Panc1 (cell line): ENCODE data around the gene NADK2. TPM values are rescaled to one million over a fixed set of nuclear protein-coding genes. Genes with fewer than 3 reads are reported as not detected.

Source experiments
- ATAC-seq: fragments of 200-7000 bp; cut with Tn5 transposase; 2 replicates; pipeline ENCODE4 v1.9.1; 2020; ENCODE audit warnings: mild to moderate bottlenecking, moderate library complexity
- BruUV-seq: library from RNA; stranded (reverse); fragments of 400-500 nt; replicated peaks from 2 replicates; lab custom pipeline; 2021; lab: Mats Ljungman, UMichigan
- CTCF ChIA-PET: fragments of 300-600 bp; sonication (Branson Sonifier 250); formaldehyde crosslinking; loops from one replicate; lab custom pipeline; 2022; ENCODE audit warnings: antibody characterized with exemption; lab: Charles Lee
- POLR2A ChIA-PET: fragments of 300-600 bp; sonication (Branson Sonifier 250); formaldehyde crosslinking; loops from one replicate; lab custom pipeline; 2022; ENCODE audit warnings: antibody characterized with exemption; lab: Charles Lee
- DNase-seq: peaks from one replicate; pipeline ENCODE4 v3.0.0-alpha.2; 2010; ENCODE audit warnings: low read depth, low spot score
- H3K27ac ChIP-seq: 2 replicates; pipeline ENCODE4 v1.5.1; 2011; ENCODE audit warnings: mild to moderate bottlenecking, low read length, inconsistent platforms
- H3K27me3 ChIP-seq: fragments of 200-500 bp; sonication (Bioruptor generic); 2 replicates; pipeline ENCODE4 v1.6.0; 2014; ENCODE audit warnings: low read length, inconsistent platforms; ENCODE audit not compliant: control insufficient read depth, insufficient read depth
- H3K36me3 ChIP-seq: fragments of 200-500 bp; sonication (Bioruptor generic); 2 replicates; pipeline ENCODE4 v1.5.1; 2014; ENCODE audit warnings: inconsistent platforms, mild to moderate bottlenecking, low read length, moderate library complexity; ENCODE audit not compliant: control insufficient read depth, insufficient read depth
- H3K4me1 ChIP-seq: 2 replicates; pipeline ENCODE4 v1.5.1; 2011; ENCODE audit warnings: inconsistent platforms, mild to moderate bottlenecking, low read length, moderate library complexity; ENCODE audit not compliant: control insufficient read depth, insufficient read depth
- H3K4me3 ChIP-seq, 2 experiments: 2 replicates each; pipeline ENCODE4 v1.5.1; 2011 to 2012; ENCODE audit warnings: low read depth in 2 of 2, low read length in 2 of 2, mild to moderate bottlenecking in 2 of 2, inconsistent platforms in 1 of 2, moderate library complexity in 1 of 2
- H3K9me3 ChIP-seq: fragments of 200-500 bp; sonication (Bioruptor generic); 2 replicates; pipeline ENCODE4 v1.5.1; 2014; ENCODE audit warnings: low read depth, mild to moderate bottlenecking, inconsistent platforms, low read length, moderate library complexity; ENCODE audit not compliant: control insufficient read depth, insufficient read depth
- POLR2AphosphoS5 ChIP-seq: IDR thresholded peaks from 2 replicates; pipeline ENCODE4 v1.6.1; 2012; ENCODE audit warnings: mild to moderate bottlenecking, low read depth, low read length, moderate library complexity
- SIN3A ChIP-seq: IDR thresholded peaks from 2 replicates; pipeline ENCODE4 v1.6.1; 2012; ENCODE audit warnings: low read depth, mild to moderate bottlenecking, low read length, moderate library complexity, borderline replicate concordance; ENCODE audit not compliant: insufficient read depth
- TCF7L2 ChIP-seq: IDR thresholded peaks from 2 replicates; pipeline ENCODE4 v1.6.1; 2011; ENCODE audit warnings: mild to moderate bottlenecking, low read depth, low read length, inconsistent platforms
- in situ Hi-C: cut with HindIII; loops from 2 replicates; pipeline ENCODE4 v1.10.0; 2016; ENCODE audit warnings: low sequenced_read_pairs, low pct_unique_long_range_greater_than_20kb
- intact Hi-C: fragments of 100-400 bp; cut with micrococcal nuclease; formaldehyde crosslinking; loops from one replicate; pipeline ENCODE4 v1.10.0; 2022; ENCODE audit not compliant: unreplicated experiment
- total RNA-seq: library from RNA; stranded (reverse); gene quantifications from one replicate; pipeline ENCODE4 v1.2.1, GENCODE V29; 2021; ENCODE audit not compliant: unreplicated experiment
- TF ChIP-seq, protein P1 (sequence below): fragments of 450-650 bp; IDR thresholded peaks from 2 replicates; pipeline ENCODE4 v1.5.1; 2017; ENCODE audit warnings: mild to moderate bottlenecking
- TF ChIP-seq, protein P2 (sequence below), 2 experiments: IDR thresholded peaks; 2 replicates each; pipeline ENCODE4 v1.6.1; 2011 to 2012; ENCODE audit warnings: low read depth in 2 of 2, control low read depth in 1 of 2, low read length in 1 of 2, mild to moderate bottlenecking in 1 of 2, moderate library complexity in 1 of 2; ENCODE audit not compliant: insufficient read depth in 1 of 2

NADK2 gene
- total RNA-seq, 1 experiment from 2014 or later = 22.5 TPM

DNA sequence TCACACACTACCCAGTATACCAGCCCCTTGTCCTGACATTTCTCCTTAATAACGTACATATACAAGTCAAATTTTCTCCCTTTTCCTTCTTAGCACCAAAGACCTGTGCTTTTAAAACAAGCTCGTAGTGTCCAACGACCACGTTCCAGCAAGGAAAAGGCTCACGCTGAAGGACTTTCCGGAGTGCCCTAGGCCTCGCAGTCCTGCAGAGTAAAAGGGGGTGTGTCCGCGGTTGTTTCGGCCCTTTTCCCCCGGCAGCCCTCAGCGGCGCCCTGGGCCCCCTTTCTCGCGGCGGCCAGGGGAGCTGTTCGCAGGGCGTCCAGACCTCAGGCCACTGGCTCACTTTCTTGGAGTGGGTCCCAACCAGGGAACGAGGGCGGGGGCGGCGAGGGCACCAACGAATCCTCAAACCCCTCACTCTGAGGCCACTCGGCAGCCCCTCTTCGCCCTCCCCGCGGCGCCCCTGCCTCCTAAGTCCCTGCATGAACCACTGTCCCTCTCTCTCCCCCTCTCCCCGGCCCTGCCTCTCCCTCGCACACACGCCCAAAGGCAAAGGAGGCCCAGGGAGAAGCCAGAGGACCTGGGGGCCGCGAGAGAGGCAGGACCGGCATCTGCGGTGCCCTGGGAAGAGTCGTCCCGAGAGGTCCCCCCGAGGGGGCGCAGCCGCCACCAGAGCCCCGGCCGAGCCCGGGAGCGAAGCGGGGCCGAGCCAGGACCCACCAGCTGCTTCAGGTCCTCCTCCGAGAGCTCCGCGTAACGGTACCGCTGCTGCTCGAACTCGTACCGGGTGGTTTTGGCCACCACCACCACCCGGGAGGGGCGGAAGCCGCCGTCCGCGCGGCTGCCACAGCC lies 720 bp downstream of the NADK2 start:
- no peaks in the 10 kb centered on the region for H3K27me3 ChIP-seq
- peak overlapping the region; percentile 80 for H3K27ac ChIP-seq
- ChIA-PET POLR2A (interaction anchor here (1.0 kb wide), 1 partner anchor 24 kb away, joined by 6 read pairs; no protein-coding TSS in a partner anchor), CTCF (interaction anchor here (0.9 kb wide), 1 partner anchor 64 kb away, joined by 3 read pairs; no protein-coding TSS in a partner anchor)
- TF ChIP-seq TCF7L2 = no peak
- TF ChIP-seq SIN3A = no peak
- H3K4me3 ChIP-seq = peak overlapping the region; percentile 79
- H3K36me3 ChIP-seq = no peaks in the 10 kb centered on the region; the same call in 1 of the 2 replicates
- intact Hi-C loops = no loop called here
- no peaks in the 10 kb centered on the region for H3K9me3 ChIP-seq
- DNase-seq (no peak), ATAC-seq (peak; percentile 60)
- no TSS peak for BruUV-seq
- in situ Hi-C loops = no loop called here
- H3K4me1 ChIP-seq = peaks cover 25% of the 10 kb centered on the region

DNA sequence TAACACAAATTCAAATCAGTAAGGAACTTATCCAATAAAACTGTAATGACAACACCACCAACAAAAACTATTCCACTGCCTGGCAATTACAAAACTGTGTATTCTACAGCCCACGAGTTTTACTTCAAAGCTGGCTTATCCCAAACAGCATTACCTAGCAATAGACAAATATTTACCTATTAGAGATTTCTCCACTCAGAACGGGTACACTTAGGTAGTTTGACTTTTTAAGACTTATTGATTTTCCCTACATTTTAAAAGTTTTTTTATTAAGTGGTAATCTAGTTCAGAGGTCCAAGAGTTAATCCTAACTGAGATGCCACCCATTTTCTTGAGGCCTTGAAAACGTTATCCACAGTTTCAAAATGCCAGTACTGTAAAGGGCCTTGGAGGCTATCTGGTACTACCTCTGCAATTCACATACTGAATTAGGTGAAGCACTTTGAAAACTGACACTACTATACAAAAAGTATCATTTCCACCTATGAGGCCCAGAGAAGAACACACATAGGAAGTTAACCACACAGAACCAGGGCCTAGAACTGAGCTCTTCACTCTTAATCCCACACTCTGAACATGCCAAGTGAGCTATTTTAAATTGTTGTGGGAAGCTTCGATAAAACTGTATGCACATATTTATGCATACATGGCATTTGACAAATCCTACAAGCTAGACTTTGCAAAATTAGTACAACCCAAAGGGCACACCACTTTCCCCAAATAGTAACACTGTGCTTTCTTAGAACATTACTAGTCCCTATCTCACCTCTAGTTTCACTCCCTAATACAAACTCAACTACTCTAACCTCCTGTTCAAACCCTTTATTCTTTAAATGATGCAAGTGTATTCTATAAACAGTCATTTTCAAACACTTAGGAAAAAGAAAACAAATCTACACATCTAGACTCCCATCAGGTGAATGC lies 2.1 kb downstream of the NADK2 start:
- H3K4me3 ChIP-seq = peak overlapping the region; percentile 79; a peak in 3 of 4 replicates
- H3K9me3 ChIP-seq = no peaks in the 10 kb centered on the region
- TSS peak; percentile 81 for BruUV-seq
- DNase-seq (no peak), ATAC-seq (no peak)
- peaks cover 25% of the 10 kb centered on the region for H3K4me1 ChIP-seq
- POLR2A ChIA-PET = interaction anchor here (0.5 to 0.6 kb wide), 3 partner anchors 9 to 1310 kb away, joined by 3 to 4 read pairs (median 3); no protein-coding TSS in a partner anchor
- TF ChIP-seq, protein P1, sequence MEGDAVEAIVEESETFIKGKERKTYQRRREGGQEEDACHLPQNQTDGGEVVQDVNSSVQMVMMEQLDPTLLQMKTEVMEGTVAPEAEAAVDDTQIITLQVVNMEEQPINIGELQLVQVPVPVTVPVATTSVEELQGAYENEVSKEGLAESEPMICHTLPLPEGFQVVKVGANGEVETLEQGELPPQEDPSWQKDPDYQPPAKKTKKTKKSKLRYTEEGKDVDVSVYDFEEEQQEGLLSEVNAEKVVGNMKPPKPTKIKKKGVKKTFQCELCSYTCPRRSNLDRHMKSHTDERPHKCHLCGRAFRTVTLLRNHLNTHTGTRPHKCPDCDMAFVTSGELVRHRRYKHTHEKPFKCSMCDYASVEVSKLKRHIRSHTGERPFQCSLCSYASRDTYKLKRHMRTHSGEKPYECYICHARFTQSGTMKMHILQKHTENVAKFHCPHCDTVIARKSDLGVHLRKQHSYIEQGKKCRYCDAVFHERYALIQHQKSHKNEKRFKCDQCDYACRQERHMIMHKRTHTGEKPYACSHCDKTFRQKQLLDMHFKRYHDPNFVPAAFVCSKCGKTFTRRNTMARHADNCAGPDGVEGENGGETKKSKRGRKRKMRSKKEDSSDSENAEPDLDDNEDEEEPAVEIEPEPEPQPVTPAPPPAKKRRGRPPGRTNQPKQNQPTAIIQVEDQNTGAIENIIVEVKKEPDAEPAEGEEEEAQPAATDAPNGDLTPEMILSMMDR = no peak
- TF ChIP-seq POLR2AphosphoS5 (no peak), SIN3A (no peak), TCF7L2 (no peak)
- TF ChIP-seq, protein P2, sequence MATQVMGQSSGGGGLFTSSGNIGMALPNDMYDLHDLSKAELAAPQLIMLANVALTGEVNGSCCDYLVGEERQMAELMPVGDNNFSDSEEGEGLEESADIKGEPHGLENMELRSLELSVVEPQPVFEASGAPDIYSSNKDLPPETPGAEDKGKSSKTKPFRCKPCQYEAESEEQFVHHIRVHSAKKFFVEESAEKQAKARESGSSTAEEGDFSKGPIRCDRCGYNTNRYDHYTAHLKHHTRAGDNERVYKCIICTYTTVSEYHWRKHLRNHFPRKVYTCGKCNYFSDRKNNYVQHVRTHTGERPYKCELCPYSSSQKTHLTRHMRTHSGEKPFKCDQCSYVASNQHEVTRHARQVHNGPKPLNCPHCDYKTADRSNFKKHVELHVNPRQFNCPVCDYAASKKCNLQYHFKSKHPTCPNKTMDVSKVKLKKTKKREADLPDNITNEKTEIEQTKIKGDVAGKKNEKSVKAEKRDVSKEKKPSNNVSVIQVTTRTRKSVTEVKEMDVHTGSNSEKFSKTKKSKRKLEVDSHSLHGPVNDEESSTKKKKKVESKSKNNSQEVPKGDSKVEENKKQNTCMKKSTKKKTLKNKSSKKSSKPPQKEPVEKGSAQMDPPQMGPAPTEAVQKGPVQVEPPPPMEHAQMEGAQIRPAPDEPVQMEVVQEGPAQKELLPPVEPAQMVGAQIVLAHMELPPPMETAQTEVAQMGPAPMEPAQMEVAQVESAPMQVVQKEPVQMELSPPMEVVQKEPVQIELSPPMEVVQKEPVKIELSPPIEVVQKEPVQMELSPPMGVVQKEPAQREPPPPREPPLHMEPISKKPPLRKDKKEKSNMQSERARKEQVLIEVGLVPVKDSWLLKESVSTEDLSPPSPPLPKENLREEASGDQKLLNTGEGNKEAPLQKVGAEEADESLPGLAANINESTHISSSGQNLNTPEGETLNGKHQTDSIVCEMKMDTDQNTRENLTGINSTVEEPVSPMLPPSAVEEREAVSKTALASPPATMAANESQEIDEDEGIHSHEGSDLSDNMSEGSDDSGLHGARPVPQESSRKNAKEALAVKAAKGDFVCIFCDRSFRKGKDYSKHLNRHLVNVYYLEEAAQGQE (IDR thresholded peaks at IDR 0.05; ENCODE audit: insufficient read depth in 1 of 2, low read depth in 2 of 2, low read length in 1 of 2) = no peak
- CTCF ChIA-PET = interaction anchor here (1.1 kb wide), 1 partner anchor 161 kb away, joined by 3 read pairs; no protein-coding TSS in a partner anchor
- in situ Hi-C loops = no loop called here
- no peaks in the 10 kb centered on the region; the same call in 1 of the 2 replicates for H3K36me3 ChIP-seq
- intact Hi-C loops = no loop called here
- H3K27ac ChIP-seq = 0 out of 2 replicates have a peak overlapping the region, but pooled peaks have one; percentile 7
- H3K27me3 ChIP-seq = no peaks in the 10 kb centered on the region
